Fibroblast of peridontal ligament (primary cell): ENCODE data around the gene SLC22A6.

Experiments used
- DNase-seq: peaks from one replicate; pipeline ENCODE4 v3.0.0-alpha.2; 2010; ENCODE audit errors: extremely low read depth

The SLC22A6 gene

GRCh38 chr11:62984451-62984991, at the start of gene SLC22A6:
SLC22A6 (minus strand) TSS chr11:62984967; CDS start chr11:62984690, 277 bp downstream.
- no peak for DNase-seq

GRCh38 chr11:63032457-63032856, 47.7 kb upstream of the SLC22A6 start:
- DNase-seq: no peak

GRCh38 chr11:63023841-63024648, 39.3 kb upstream of the SLC22A6 start:
- peak; percentile 73 for DNase-seq

GRCh38 chr11:63023222-63023814, 38.6 kb upstream of the SLC22A6 start:
- no peak for DNase-seq

- no peak for DNase-seq
These were observed 37.7 kb upstream of the SLC22A6 start for GRCh38 chr11:63022441-63022840.

- DNase-seq: no peak
These were observed 36.0 kb upstream of the SLC22A6 start for GRCh38 chr11:63020671-63021291.

GRCh38 chr11:63019506-63019905, 34.7 kb upstream of the SLC22A6 start:
- DNase-seq: no peak

GRCh38 chr11:63017306-63017974, 32.7 kb upstream of the SLC22A6 start:
- DNase-seq: no peak

- no peak for DNase-seq
These were observed 30.9 kb upstream of the SLC22A6 start, which contains the start of gene SLC22A8 for GRCh38 chr11:63015521-63016215. SLC22A8 (minus strand) TSS chr11:63015841; CDS start chr11:63014958, 883 bp downstream.

- no peak for DNase-seq
These were observed 29.8 kb upstream of the SLC22A6 start for GRCh38 chr11:63014408-63015055.

- no peak for DNase-seq
These were observed 28.1 kb upstream of the SLC22A6 start for GRCh38 chr11:63012839-63013238.

- no peak for DNase-seq
These were observed 27.7 kb upstream of the SLC22A6 start for GRCh38 chr11:63012430-63012829.

GRCh38 chr11:63010934-63011439, 26.2 kb upstream of the SLC22A6 start:
- no peak for DNase-seq

- DNase-seq: no peak
These were observed 23.2 kb upstream of the SLC22A6 start for GRCh38 chr11:63007920-63008319.

- DNase-seq: no peak
These were observed 16.7 kb upstream of the SLC22A6 start for GRCh38 chr11:63001456-63001855.

- no peak for DNase-seq
These were observed 14.9 kb upstream of the SLC22A6 start for GRCh38 chr11:62999649-63000048.

GRCh38 chr11:62999156-62999555, 14.4 kb upstream of the SLC22A6 start:
- DNase-seq: no peak

GRCh38 chr11:62996271-62996670, 11.5 kb upstream of the SLC22A6 start:
- no peak for DNase-seq

GRCh38 chr11:62994775-62995174, 10.0 kb upstream of the SLC22A6 start:
- no peak for DNase-seq

- no peak for DNase-seq
These were observed 3.5 kb upstream of the SLC22A6 start for GRCh38 chr11:62988276-62988675.
